Colonic mucosa (tissue), 4 donors: ENCODE results near the gene COPB1. TPM values are rescaled to one million over a fixed set of nuclear protein-coding genes. Genes with fewer than 3 reads are reported as not detected.

ENCODE experiments used
- DNase-seq: peaks from one replicate; pipeline ENCODE4 v3.0.0-alpha.2; 2020
- H3K27ac ChIP-seq: fragments of 200-600 bp; one replicate; pipeline ENCODE4 v1.8.0; 2021
- H3K27me3 ChIP-seq: fragments of 200-600 bp; one replicate; pipeline ENCODE4 v1.8.0; 2021
- H3K36me3 ChIP-seq: fragments of 200-600 bp; one replicate; pipeline ENCODE4 v1.8.0; 2021
- H3K4me1 ChIP-seq: fragments of 200-600 bp; one replicate; pipeline ENCODE4 v1.8.0; 2021; ENCODE audit warnings: mild to moderate bottlenecking
- H3K4me3 ChIP-seq: fragments of 200-600 bp; one replicate; pipeline ENCODE4 v1.8.0; 2021
- H3K9ac ChIP-seq, 2 donors: one replicate each; pipeline ENCODE4 v1.7.0; 2013; ENCODE audit warnings: control low read depth in 2 of 2, low read depth in 2 of 2, low read length in 2 of 2
- H3K9me3 ChIP-seq: fragments of 200-600 bp; one replicate; pipeline ENCODE4 v1.8.0; 2021
- CTCF ChIP-seq: fragments of 200-600 bp; IDR thresholded peaks from one replicate; pipeline ENCODE4 v1.8.0; 2022; ENCODE audit warnings: antibody characterized with exemption, mild to moderate bottlenecking
- intact Hi-C: fragments of 100-400 bp; cut with DNase I; formaldehyde crosslinking; loops from one replicate; pipeline ENCODE4 v1.14.1; 2022
- total RNA-seq, 2 donors: library from RNA; stranded (reverse); fragmentation: NEBNext Ultra II Directional in 1 of 2; extraction: Animal tissue kit (Norgen Biotek cat#: 25700) in 1 of 2; gene quantifications; one replicate each; pipeline ENCODE4 v1.2.1, GENCODE V29; 2021
- donor health status: healthy.
- donor health status: DM: no; HTN: no; CAD: no.
- donor health status: DM: no; HTN: no; CAD: no.

The COPB1 gene
- total RNA-seq, 2 donors from 2014 or later: 95.2 to 112 TPM

- Histone ChIP-seq H3K4me1 (no peaks in the 10 kb centered on the region), H3K4me3 (no peak overlapping the region), H3K27me3 (no peaks in the 10 kb centered on the region), H3K27ac (no peak overlapping the region), H3K36me3 (no peaks in the 10 kb centered on the region), H3K9me3 (no peaks in the 10 kb centered on the region), H3K9ac (no peak overlapping the region)
- intact Hi-C loops: no loop called here
- TF ChIP-seq CTCF: no peak
- DNase-seq: no peak
Observed at GRCh38 chr11:14425621-14426020, 74.0 kb downstream of the COPB1 start.

- no peak for DNase-seq
- no peak overlapping the region for H3K9ac ChIP-seq
- H3K4me1 ChIP-seq: no peaks in the 10 kb centered on the region
- intact Hi-C loops: no loop called here
- no peak overlapping the region for H3K27ac ChIP-seq
- TF ChIP-seq CTCF: no peak
- H3K9me3 ChIP-seq: no peaks in the 10 kb centered on the region
- H3K4me3 ChIP-seq: no peak overlapping the region
- no peaks in the 10 kb centered on the region for H3K36me3 ChIP-seq
- H3K27me3 ChIP-seq: no peaks in the 10 kb centered on the region
Observed at GRCh38 chr11:14424096-14424495, 75.5 kb downstream of the COPB1 start.

- Histone ChIP-seq H3K27me3 (no peaks in the 10 kb centered on the region), H3K27ac (no peak overlapping the region), H3K4me3 (no peak overlapping the region), H3K4me1 (no peaks in the 10 kb centered on the region), H3K36me3 (no peaks in the 10 kb centered on the region), H3K9ac (no peak overlapping the region), H3K9me3 (no peaks in the 10 kb centered on the region)
- no peak for TF ChIP-seq CTCF
- DNase-seq: no peak
- intact Hi-C loops: no loop called here
Observed at GRCh38 chr11:14423633-14424032, 76.0 kb downstream of the COPB1 start.

GRCh38 chr11:14422814-14423182, 76.8 kb downstream of the COPB1 start:
- no peaks in the 10 kb centered on the region for H3K27me3 ChIP-seq
- no peak for DNase-seq
- H3K9me3 ChIP-seq: no peaks in the 10 kb centered on the region
- TF ChIP-seq CTCF: no peak
- no peak overlapping the region for H3K9ac ChIP-seq
- no peaks in the 10 kb centered on the region for H3K36me3 ChIP-seq
- intact Hi-C loops: no loop called here
- H3K4me3 ChIP-seq: no peak overlapping the region
- H3K27ac ChIP-seq: no peak overlapping the region
- H3K4me1 ChIP-seq: no peaks in the 10 kb centered on the region

GRCh38 chr11:14422052-14422813, 77.4 kb downstream of the COPB1 start:
- Histone ChIP-seq H3K4me3 (no peak overlapping the region), H3K27me3 (no peaks in the 10 kb centered on the region), H3K4me1 (no peaks in the 10 kb centered on the region), H3K36me3 (no peaks in the 10 kb centered on the region), H3K27ac (no peak overlapping the region), H3K9ac (no peak overlapping the region), H3K9me3 (no peaks in the 10 kb centered on the region)
- no peak for TF ChIP-seq CTCF
- peak; percentile 53 for DNase-seq
- intact Hi-C loops: no loop called here
